22Rv1 (cell line): Measurements from ENCODE around the gene FGGY.

Experiments used
- CTCF ChIP-seq: fragments of 450-650 bp; IDR thresholded peaks from 2 replicates; pipeline ENCODE4 v1.5.1; 2017; ENCODE audit warnings: mild to moderate bottlenecking
- ZFX ChIP-seq: fragments of 450-650 bp; IDR thresholded peaks from 2 replicates; pipeline ENCODE4 v1.6.1; 2017; ENCODE audit warnings: antibody characterized with exemption, borderline replicate concordance

GRCh38 chr1:59307591-59307990 lies 10.7 kb downstream of the FGGY start:
- TF ChIP-seq CTCF: no peak
- TF ChIP-seq ZFX: no peak
